GM21737 (cell line): ENCODE measurements around the gene PBX1.

ENCODE experiments used
- ATAC-seq: cut with Tn5 transposase; IDR thresholded peaks from one replicate; pipeline ENCODE4 v1.9.1; 2021; ENCODE audit warnings: mild to moderate bottlenecking, moderate library complexity; ENCODE audit not compliant: unreplicated experiment

PBX1 gene

DNA sequence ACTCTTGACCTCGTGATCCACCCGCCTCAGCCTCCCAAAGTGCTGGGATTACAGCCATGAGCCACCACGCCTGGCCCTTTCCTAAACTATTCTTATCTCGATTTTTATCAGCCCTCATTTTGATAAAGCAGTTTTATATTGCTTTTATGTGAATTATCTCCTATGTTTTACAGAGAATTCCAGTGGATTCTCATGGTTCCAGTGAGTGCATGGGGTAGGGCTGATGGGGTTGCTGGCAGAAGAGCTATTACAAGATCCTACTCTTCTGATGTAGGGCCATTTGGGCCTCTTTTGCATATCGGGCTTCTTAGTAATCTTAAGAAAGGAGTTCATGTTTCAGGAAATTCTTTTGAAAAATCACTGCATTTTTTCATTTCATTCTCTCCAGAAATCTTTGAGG, 187.6 kb downstream of the PBX1 start:
- ATAC-seq = no peak

DNA sequence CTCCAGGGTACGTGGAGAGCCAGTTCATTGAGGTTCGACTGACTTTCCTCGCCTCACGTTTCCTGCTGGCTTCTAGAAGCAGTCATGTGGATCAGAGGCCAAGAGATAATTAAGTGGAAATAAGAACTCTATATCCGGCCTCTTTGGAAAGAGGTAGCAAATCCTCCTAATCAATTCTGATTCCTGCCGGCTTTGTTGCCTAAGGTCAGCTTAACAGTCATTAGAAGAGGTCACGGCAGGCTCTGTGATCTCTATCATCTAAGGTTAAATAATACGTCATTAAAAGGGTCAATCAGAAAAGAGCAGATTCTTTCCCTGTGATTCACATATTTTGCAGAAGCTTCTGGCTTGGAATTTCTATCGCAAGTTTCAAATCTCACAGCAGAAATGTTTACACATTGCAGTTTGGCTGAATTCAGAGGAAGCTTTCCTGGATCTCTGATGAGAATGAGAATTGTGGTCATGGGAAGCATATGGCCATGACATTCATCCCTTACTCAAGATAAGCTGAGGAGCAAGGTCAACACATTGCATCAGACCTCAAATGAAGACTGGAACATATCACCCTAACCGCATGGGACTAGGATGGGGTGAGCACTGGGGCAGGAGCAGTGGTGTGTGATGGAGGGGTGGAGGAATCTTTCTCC, 189.4 kb downstream of the PBX1 start:
- ATAC-seq = no peak

DNA sequence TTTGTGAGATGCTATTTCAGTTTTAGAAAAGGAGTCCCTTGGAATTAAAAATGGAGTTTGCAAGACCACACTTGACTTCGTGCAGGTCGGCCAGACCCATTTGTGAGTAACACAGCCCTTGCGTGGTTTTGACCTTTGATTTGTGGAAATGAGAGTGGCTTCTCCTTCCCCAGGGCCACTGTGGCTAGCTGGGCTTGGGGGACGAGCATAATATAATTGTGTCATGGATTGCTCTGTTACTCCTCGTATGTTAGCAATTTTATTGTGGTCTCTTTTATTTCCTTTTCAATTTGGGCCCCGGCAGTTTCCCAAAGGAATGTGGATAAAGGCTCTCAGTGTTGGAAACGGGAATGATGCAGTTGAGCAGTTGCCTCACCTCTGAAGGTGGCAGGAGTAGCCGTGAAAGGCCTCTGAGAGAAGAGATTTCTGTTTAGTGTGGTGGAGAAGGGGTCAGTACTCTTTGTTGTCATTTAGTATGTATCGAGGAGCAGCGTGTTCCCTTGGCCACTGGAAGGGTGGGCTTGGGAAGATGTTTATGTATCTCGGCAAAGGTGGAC, 194.6 kb downstream of the PBX1 start:
- ATAC-seq = no peak

DNA sequence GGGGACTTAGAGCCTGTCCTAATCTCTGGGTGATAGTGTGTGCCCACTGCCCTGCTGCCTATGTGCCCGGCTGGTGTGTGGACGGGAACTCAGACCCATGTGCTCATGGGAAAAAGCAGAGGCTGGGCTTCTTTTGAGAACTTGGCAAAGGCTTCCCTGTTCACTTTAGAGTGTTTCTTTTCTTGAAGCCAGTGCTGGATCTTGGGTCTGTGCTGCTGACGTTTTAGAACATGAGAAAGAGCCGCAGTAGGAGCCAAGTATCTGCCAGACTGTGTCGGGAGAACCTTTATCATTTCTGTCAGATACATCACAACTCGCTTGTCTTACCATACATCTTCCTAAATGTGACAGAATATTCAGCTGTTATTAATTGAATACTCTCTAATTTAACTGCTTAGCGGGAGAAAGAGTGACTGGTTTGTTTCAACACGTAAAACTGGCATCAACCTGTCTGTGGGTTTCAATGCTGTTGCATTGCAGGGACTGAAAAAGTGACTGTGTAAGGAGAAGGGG, 195.2 kb downstream of the PBX1 start:
- ATAC-seq = no peak

DNA sequence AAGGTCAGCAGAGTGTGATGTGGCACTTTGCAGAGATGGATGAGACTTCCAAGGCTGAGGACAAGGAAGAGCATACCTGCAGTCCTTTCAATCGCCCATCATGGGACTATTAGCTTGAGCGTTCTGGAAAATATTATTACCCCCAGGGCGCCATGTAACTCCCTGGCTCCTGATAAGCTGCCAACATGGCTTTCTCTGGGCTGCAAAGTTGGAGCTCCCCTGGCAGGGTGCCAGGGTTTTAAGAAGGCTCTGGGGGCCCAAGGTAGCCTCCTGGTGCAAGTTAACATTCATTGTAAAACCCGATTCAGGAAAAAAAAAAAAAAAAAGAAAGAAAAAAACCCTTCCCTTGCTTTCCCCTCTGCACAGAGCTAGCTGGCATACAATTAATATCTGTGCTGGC, 196.7 kb downstream of the PBX1 start:
- no peak for ATAC-seq

DNA sequence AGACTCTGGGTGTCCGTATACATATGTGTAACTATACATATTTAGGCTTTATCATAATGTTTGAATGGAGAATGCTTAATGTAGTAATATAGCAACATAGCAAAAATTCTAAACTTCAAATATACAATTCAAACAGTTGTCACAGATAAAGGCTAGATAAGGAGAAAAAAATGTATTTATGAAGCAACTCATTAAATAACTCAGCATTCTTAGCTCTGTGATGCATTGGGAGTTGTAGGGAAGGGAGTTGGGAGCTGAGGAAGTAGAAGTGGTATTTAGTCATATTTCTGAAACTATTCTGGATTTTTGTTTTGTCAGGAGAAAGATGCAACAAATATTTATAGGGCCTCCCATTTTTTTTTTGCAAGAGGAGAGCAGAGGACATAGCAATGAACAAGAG, 197.8 kb downstream of the PBX1 start:
- ATAC-seq = no peak

DNA sequence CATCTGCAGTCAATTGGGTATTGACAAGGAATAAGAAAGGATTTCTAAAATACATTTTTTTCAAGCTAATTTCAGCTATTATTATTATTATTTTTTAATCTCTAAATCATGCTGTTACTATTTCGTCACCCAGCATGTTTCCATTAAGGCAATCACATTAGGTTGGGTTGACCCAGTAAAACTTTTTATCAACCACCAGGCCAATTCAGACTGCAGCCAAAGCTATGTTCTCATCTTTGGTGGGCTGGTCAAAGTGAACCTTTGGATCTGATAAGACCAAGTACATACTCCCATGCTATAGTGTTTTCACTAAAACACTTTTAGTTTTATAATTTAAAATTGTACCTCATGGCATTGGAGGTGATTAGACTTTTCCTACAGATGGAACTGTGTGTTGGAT, 198.6 kb downstream of the PBX1 start:
- no peak for ATAC-seq

DNA sequence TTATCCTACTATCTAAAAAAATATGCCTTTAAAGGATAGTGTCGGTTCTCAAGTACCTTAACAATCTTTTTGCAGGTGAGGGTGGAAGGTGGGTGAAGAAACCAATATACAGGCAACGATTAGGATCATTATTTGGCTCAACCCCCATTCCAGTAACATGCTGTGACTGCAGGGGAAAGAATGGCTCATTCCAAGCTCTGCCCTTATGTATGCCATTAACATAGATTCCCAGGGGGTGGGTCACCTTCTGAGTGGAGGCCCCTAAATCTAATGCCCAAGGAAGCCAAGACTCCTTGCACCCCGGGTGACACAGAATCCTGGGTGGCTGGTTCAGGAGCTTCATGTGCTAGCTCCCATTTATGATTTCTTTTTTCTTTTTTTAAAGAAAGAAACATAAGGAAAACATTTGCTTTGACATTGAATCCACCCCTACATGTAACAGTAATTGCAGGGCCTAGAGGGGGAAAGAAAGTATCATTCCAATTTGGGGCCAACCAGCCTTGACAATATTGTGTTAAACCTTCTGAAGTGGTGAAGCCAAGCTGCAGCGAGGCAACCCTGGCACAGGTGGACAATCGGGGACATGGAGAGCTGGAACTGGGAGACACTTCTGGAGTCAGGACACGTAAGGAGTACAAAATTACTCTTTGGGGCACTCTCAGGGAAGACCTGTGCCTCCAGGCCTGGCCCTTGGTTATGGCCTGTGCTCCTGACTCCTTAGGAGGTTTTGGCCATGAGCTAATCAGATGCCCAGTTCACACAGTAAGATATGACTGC, 200.3 kb downstream of the PBX1 start:
- no peak for ATAC-seq

DNA sequence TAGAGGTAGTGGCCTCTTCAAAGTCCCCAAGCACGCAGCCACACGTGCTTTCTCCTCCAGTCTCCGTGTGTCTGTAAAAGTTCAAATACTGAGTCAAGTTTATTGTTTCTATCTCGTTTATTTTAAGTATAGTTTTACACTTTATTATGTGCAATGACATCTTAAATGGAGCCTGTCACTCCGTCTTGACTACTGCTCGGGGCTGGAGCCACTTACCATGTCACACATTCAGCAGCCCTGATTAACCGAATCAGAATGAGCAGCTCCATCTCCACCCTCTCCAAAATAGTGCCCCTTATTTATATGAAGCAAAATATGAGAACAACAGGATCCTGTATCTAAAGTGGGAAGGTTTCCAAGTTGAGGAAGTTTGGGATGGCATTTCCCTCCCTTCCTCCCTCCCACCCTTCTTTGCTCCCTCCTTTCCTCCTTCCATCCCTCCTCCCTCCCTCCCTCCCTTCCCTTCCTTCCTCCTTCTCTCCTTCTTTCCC, 201.0 kb downstream of the PBX1 start:
- no peak for ATAC-seq

DNA sequence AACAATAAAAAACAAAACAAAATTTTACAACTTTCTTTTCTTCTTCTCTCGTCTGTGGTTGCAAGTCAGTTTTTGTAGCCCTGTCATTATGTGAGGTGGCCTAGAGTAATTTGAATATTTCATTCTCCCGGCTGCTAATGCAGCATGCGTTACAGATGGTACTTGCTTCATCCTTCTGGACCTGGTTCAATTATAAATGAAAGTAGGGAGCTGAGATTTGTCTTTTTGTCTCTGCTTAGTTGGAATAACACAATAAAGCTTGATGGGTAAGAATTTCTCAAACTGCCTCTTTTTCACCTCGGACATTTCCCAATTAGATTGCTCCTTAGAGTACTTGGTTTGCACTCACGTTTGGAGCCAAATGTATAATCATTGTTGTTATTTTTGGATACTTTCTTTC, 201.6 kb downstream of the PBX1 start:
- no peak for ATAC-seq

DNA sequence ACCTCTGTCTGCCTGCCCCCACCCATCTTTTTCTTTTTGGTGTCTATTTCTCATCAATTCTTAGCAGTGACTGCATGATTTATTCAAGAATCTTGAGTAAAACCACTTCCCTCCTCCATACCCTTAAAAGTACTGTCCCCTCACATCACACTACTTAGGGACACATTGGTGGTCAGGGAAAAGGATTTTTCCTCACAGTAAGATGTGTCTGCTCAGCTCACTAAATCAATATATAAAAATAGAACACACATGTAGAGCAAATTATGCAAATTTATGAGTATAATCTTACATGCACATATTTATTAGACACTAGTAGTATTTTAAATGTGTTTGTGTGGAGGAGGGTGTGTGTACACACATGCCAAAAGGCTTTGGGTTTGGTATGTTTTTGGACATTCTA, 202.0 kb downstream of the PBX1 start:
- ATAC-seq = no peak

DNA sequence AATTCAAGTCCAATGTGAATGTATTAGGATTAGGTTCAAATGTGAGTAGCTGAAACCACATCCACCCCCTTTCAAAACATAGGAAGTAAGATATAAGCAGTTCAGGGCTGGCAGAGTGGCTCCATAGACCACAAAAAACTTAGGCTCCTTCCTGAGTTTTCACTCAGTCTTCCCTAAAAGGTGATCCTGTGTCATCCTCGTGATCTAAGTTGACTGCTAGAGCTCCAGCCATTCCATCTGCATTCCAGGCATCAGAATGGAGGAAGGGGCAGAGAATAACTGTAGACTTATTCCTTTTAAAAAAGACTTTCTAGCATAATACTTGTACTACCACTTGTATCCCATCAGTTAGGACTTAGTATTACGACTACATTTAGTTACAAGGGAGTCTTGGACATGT, 204.1 kb downstream of the PBX1 start:
- ATAC-seq = no peak

DNA sequence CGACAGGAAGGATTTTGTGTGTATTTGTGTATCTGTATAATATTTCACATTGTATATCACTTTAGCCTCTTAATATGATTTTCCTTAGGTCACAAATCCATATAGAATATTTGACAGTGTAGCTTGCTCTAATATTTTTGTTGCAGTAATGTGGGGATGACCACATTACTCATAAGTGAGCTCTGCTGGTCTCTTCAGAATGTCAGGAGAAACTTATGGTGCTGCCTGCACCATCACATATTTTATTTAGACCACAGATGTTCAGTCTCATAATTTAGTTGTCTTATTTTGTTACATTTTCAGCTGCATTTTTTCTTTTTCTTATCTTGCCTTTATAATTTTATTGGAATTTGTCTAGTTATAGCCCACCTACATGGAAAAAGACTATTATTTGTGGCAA, 205.3 kb downstream of the PBX1 start:
- no peak for ATAC-seq

DNA sequence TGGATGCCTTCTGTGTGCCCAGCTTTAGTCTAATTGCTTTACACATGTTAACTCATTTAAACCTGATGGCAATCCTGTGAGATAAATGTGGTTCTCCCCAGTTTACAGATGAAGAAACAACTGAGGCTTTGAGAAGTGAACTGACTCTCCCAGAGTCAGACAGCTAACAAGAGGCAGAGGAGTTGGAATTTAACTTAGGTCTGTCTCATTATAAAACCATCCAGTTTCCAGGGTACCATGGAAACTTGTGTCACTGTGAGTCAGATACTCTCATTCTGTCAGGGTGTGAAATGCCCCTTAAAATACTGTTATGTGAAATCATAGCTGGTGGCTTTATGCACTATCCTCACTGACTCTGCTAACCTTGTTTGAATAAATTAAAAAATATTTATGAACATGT, 206.6 kb downstream of the PBX1 start:
- ATAC-seq = no peak

DNA sequence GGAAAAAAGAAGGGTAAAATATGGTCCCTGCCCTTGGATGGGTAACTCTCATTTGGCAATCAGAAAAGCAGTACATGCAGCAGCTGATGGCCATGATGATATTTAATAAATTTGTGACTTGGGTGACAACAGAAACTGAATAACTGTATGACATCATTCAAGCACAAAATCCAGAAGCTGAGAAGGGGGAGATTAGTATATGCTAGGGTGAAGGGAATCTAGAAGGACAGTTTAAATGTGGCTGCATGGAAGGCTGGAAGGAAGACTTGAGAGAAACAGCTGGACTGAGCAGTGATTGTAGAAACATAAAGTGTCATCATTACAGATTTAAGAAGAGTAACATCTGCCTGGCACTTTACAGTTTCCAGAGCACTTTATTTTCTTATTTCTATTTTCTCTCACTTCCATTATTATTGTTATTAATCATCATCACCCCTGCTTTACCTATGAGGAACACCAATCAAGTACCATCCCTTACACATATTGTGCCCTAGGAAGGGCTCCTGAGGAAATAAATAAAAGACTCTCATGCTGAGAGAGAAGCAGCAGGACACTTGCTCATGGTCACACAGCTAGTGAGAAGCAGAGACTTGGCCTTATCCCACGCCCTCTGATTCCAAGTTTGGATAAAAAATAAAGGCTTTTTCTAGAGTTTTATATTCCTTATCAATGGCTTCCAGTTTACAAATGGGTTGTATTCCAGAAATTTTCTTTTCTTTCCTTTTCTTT, 207.2 kb downstream of the PBX1 start:
- ATAC-seq = no peak

DNA sequence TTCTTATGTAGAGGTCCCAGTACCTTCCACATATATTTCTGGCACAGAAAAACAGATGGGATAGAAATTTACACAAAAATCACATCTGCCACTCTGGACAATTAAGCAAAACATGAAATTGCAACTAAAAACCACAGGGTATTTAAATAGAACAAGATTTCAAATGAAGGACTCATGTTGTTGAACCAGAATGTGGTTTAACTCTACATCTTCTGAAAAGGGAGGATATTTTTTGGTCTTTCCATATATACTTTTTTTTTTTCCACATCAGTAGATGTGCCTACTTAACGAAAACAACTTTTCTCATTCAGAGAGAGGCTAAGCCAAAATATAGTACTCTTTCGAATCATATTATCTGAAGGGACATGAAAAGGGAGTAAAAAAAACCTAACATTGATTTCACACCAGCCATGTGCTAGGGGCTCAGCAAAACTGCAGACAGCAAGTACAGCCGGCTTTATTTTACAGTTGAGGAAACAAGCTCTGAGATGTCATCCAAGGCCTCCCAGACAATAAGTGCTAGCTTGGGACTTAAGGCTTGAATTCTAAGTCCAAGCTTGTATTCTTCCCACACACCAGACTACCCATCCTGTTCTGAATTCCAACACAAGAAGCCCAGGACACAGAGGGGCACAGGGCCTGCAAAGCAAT, 208.9 kb downstream of the PBX1 start:
- ATAC-seq = no peak

DNA sequence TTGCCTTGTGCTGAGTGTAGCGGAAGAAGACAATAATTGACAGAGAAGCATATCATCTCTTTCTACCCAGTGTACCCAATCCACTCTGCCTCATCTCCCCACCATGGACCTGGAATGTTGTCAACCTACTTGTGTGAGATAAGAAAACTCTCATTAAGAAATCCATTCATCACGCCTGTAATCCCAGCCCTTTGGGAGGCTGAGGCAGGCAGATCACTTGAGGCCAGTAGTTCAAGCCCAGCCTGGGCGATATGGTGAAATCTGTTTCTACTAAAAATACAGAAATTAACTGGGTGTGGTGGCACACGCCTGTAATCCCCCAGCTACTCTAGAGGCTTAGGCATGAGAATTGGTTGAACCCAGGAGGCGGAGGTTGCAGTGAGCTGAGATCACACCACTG, 209.6 kb downstream of the PBX1 start:
- ATAC-seq = no peak

DNA sequence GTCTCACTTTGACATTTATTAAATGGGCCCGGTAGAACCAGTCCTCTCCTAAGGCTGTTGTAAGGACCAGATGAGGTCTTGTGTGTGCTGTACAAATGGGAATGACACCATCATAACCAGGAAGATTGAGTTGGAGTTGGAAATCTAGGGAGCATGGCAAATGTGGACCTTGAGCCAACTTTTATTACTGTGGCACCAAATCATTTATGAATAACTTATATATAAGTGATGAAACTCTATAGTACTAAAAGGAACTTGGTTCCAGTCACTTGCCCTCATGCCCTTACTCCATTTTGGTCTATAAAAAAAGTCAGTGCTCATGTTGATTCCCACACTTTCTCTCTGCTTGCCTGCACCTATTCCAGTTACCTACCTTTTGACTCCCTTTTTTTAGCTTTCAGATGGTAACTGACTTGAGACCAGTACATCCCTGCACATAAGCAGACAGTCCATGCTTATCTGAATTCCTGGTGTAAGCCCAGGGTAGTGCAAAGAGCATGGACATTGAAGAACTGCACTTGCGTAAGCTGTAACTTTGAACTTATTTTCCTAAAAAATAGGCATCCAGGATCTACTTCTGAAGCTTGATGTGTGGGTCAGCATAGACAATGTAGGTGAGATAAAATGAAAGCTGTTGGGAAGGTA, 210.6 kb downstream of the PBX1 start:
- no peak for ATAC-seq

DNA sequence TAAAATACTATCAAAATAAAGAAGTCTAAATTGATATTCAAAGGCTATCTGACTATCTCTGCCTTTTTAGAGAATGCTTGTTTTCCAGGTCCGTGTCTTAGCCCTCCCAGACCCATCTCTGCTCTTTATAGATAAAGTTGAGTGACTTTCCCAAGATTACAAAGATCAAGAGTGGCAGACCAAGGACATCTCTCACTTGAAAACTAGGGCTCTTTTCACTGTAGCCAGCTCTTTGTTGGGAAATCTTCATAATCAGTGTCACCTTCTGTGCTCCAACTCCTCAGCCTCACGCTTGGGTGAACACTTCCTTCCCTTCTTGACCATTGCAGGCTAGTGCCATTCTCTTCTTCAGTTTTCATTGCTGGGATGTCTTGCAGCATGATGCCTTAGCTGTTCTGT, 211.1 kb downstream of the PBX1 start:
- ATAC-seq = no peak

DNA sequence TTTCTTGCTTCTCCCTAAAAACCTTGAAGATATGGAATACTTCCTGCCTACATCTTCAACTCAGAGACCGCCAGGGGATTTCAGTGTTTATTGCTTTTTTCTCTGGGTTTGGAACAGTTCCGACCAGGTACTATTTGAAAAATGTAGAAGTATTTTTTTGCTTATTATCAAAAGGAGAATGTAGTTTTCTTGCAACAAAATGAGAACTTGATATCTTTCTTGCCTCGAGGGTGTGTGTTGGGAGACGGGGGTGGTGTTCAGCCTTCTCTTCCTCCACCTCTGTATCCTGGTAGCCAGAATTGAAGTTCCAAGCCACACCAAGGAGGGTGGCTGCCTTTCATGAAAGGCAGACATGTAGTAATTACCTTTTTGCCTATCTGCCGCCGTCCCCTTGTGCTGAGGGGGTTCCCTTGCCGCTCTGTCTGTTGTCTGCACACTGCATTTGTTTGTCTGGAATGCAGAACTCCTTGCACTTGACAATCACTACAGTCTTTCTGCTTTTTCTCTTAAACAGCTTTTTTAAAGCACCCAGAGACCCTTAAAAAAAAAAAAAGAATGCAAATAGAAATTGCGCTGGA, 212.1 kb downstream of the PBX1 start:
- ATAC-seq = no peak
